Neural cell (in vitro differentiated cells): Measurements from ENCODE around the gene KIF16B. TPM values are rescaled to one million over a fixed set of nuclear protein-coding genes. Genes with fewer than 3 reads are reported as not detected.

Experiments used
- H2AFZ ChIP-seq: fragments of 200-600, 300-800 bp; sonication (generic), shearing (Covaris generic); 2 replicates; pipeline ENCODE4 v1.6.0; 2014; ENCODE audit warnings: low read depth, mild to moderate bottlenecking, antibody characterized with exemption, low read length, moderate library complexity
- H3F3A ChIP-seq: fragments of 200-600 bp; shearing (Covaris generic); 2 replicates; pipeline ENCODE4 v1.6.1; 2016; ENCODE audit warnings: mild to moderate bottlenecking, moderate library complexity, mixed read lengths, antibody characterized with exemption, low read length; ENCODE audit not compliant: insufficient read depth, poor library complexity, severe bottlenecking
- H3K27ac ChIP-seq: fragments of 200-600, 300-800 bp; sonication (generic), shearing (Covaris generic); 2 replicates; pipeline ENCODE4 v1.5.1; 2014; ENCODE audit warnings: mild to moderate bottlenecking, low read length, moderate library complexity
- H3K27me3 ChIP-seq: fragments of 300-800, 200-600 bp; sonication (generic), shearing (Covaris generic); 2 replicates; pipeline ENCODE4 v1.6.0; 2014; ENCODE audit warnings: mild to moderate bottlenecking, low read depth, low read length, moderate library complexity; ENCODE audit not compliant: insufficient read depth
- H3K36me3 ChIP-seq: fragments of 300-800, 200-600 bp; sonication (generic), shearing (Covaris generic); 2 replicates; pipeline ENCODE4 v1.5.1; 2014; ENCODE audit warnings: mild to moderate bottlenecking, antibody characterized with exemption, low read length, moderate library complexity; ENCODE audit not compliant: insufficient read depth
- H3K4me2 ChIP-seq: fragments of 300-800, 200-600 bp; sonication (generic), shearing (Covaris generic); 2 replicates; pipeline ENCODE4 v1.6.0; 2014; ENCODE audit warnings: mild to moderate bottlenecking, low read length
- H3K4me3 ChIP-seq: fragments of 300-800, 200-600 bp; sonication (generic), shearing (Covaris generic); 2 replicates; pipeline ENCODE4 v1.5.1; 2014; ENCODE audit warnings: mild to moderate bottlenecking, low read length, moderate library complexity
- H3K79me2 ChIP-seq: fragments of 200-600 bp; shearing (Covaris generic); replicated peaks from 2 replicates; pipeline ENCODE4 v1.6.0; 2014; ENCODE audit warnings: mild to moderate bottlenecking, low read length, moderate library complexity; ENCODE audit not compliant: insufficient read depth
- H3K9ac ChIP-seq: fragments of 300-800, 200-600 bp; sonication (generic), shearing (Covaris generic); 2 replicates; pipeline ENCODE4 v1.6.1; 2016; ENCODE audit warnings: mild to moderate bottlenecking, low read length, mixed read lengths
- H3K9me2 ChIP-seq: fragments of 200-600 bp; shearing (Covaris generic); 2 replicates; pipeline ENCODE4 v1.6.1; 2016; ENCODE audit warnings: mild to moderate bottlenecking, low read length, mixed read lengths; ENCODE audit not compliant: insufficient read depth
- H3K9me3 ChIP-seq: fragments of 200-600, 300-800 bp; sonication (generic), shearing (Covaris generic); 2 replicates; pipeline ENCODE4 v1.6.1; 2016; ENCODE audit warnings: mild to moderate bottlenecking, mixed run types, low read length, moderate library complexity, mixed read lengths
- H4K20me1 ChIP-seq: fragments of 200-600 bp; shearing (Covaris generic); 2 replicates; pipeline ENCODE4 v1.6.1; 2016; ENCODE audit warnings: mild to moderate bottlenecking, mixed run types; ENCODE audit not compliant: insufficient read depth
- EP300 ChIP-seq: fragments of 450-650 bp; conservative IDR thresholded peaks from 2 replicates; pipeline ENCODE4 v1.6.1; 2014; ENCODE audit warnings: antibody characterized with exemption, mild to moderate bottlenecking, moderate library complexity; ENCODE audit not compliant: poor library complexity, severe bottlenecking
- EZH2 ChIP-seq: fragments of 200-600, 300-800 bp; shearing (Covaris generic), sonication (generic); IDR thresholded peaks from 2 replicates; pipeline ENCODE4 v1.6.1; 2014; ENCODE audit warnings: antibody characterized with exemption, low read length, borderline replicate concordance, mild to moderate bottlenecking; ENCODE audit not compliant: insufficient read depth, poor library complexity, severe bottlenecking
- MXI1 ChIP-seq: fragments of 450-650 bp; conservative IDR thresholded peaks from 2 replicates; pipeline ENCODE4 v1.6.1; 2014; ENCODE audit warnings: antibody characterized with exemption, mild to moderate bottlenecking; ENCODE audit not compliant: poor library complexity, severe bottlenecking
- POLR2AphosphoS5 ChIP-seq: IDR thresholded peaks from 2 replicates; pipeline ENCODE4 v1.6.1; 2012
- RAD21 ChIP-seq: fragments of 450-650 bp; conservative IDR thresholded peaks from 2 replicates; pipeline ENCODE4 v1.6.1; 2014; ENCODE audit warnings: antibody characterized with exemption, mild to moderate bottlenecking, moderate library complexity
- SMC3 ChIP-seq: fragments of 450-650 bp; conservative IDR thresholded peaks from 2 replicates; pipeline ENCODE4 v1.6.1; 2014; ENCODE audit warnings: antibody characterized with exemption, mild to moderate bottlenecking, moderate library complexity; ENCODE audit not compliant: poor library complexity
- TAF1 ChIP-seq: IDR thresholded peaks from 2 replicates; pipeline ENCODE4 v1.6.1; 2012; ENCODE audit warnings: low read depth
- polyA plus RNA-seq: library from polyadenylated mRNA; depleted of rRNA; stranded (reverse); fragments of >200 nt; gene quantifications from 2 replicates; pipeline ENCODE4 v1.2.3, GENCODE V29; 2014
- TF ChIP-seq, protein P1 (sequence below): fragments of 450-650 bp; IDR thresholded peaks from 2 replicates; pipeline ENCODE4 v1.5.1; 2014; ENCODE audit warnings: antibody characterized with exemption, mild to moderate bottlenecking, moderate library complexity; ENCODE audit not compliant: poor library complexity, severe bottlenecking
- TF ChIP-seq, protein P2 (sequence below): IDR thresholded peaks from 2 replicates; pipeline ENCODE4 v1.6.1; 2012; ENCODE audit warnings: borderline replicate concordance

Gene KIF16B
- polyA plus RNA-seq, 1 donor from 2014 or later, result 3.8 TPM

DNA sequence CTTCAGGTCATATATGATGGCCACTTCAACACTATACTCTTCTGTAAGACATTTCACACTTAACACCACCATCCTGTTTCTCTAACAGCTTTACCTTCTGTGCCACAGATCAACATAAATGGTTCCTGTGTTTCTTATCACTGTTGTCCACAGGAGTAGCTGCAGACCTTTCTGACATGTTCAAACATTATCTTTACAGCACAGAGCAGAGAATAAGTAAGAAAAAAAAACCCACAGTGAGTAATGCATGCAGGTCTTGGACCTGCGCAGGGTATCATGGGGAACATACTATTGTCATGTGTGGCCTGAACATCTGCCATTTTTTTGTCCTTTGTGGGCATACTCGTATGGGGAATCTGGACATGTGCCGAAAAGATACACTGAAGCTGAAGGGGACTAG, 161.9 kb downstream of the KIF16B start:
- H3F3A ChIP-seq, result no peaks in the 10 kb centered on the region
- no peaks in the 10 kb centered on the region for H3K79me2 ChIP-seq
- no peaks in the 10 kb centered on the region for H3K36me3 ChIP-seq
- no peak overlapping the region for H3K4me2 ChIP-seq
- H3K4me3 ChIP-seq, result no peak overlapping the region
- H3K27me3 ChIP-seq, result no peaks in the 10 kb centered on the region
- H2AFZ ChIP-seq, result no peak overlapping the region
- H4K20me1 ChIP-seq, result no peaks in the 10 kb centered on the region
- no peak for TF ChIP-seq MXI1
- TF ChIP-seq, protein P1, sequence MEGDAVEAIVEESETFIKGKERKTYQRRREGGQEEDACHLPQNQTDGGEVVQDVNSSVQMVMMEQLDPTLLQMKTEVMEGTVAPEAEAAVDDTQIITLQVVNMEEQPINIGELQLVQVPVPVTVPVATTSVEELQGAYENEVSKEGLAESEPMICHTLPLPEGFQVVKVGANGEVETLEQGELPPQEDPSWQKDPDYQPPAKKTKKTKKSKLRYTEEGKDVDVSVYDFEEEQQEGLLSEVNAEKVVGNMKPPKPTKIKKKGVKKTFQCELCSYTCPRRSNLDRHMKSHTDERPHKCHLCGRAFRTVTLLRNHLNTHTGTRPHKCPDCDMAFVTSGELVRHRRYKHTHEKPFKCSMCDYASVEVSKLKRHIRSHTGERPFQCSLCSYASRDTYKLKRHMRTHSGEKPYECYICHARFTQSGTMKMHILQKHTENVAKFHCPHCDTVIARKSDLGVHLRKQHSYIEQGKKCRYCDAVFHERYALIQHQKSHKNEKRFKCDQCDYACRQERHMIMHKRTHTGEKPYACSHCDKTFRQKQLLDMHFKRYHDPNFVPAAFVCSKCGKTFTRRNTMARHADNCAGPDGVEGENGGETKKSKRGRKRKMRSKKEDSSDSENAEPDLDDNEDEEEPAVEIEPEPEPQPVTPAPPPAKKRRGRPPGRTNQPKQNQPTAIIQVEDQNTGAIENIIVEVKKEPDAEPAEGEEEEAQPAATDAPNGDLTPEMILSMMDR, result no peak
- TF ChIP-seq RAD21, result no peak
- TF ChIP-seq TAF1, result no peak
- no peak for TF ChIP-seq POLR2AphosphoS5
- TF ChIP-seq EP300, result no peak
- TF ChIP-seq, protein P2, sequence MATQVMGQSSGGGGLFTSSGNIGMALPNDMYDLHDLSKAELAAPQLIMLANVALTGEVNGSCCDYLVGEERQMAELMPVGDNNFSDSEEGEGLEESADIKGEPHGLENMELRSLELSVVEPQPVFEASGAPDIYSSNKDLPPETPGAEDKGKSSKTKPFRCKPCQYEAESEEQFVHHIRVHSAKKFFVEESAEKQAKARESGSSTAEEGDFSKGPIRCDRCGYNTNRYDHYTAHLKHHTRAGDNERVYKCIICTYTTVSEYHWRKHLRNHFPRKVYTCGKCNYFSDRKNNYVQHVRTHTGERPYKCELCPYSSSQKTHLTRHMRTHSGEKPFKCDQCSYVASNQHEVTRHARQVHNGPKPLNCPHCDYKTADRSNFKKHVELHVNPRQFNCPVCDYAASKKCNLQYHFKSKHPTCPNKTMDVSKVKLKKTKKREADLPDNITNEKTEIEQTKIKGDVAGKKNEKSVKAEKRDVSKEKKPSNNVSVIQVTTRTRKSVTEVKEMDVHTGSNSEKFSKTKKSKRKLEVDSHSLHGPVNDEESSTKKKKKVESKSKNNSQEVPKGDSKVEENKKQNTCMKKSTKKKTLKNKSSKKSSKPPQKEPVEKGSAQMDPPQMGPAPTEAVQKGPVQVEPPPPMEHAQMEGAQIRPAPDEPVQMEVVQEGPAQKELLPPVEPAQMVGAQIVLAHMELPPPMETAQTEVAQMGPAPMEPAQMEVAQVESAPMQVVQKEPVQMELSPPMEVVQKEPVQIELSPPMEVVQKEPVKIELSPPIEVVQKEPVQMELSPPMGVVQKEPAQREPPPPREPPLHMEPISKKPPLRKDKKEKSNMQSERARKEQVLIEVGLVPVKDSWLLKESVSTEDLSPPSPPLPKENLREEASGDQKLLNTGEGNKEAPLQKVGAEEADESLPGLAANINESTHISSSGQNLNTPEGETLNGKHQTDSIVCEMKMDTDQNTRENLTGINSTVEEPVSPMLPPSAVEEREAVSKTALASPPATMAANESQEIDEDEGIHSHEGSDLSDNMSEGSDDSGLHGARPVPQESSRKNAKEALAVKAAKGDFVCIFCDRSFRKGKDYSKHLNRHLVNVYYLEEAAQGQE, result no peak
- no peak for TF ChIP-seq EZH2
- no peak for TF ChIP-seq SMC3
- no peak overlapping the region for H3K9ac ChIP-seq
- H3K9me2 ChIP-seq, result no peaks in the 10 kb centered on the region
- H3K27ac ChIP-seq, result no peak overlapping the region
- H3K9me3 ChIP-seq, result no peaks in the 10 kb centered on the region

DNA sequence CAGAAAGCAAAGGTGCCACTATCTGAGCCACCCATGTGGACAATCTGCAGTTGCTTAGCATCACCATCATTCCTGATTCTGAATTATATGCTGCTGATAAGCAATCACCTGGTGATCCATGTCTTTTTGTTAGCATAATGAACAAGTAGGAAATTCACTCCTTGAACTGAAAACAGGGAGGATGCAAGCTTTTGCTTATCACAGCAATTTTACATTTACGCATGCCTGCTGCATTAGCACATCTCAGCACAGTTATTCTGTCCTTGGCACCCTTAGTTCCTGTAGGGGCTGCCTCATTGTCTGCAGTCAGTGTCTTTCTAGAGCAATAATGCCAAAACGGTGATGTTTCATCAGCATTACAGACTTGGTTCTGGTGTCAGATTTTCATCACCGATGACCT, 162.6 kb downstream of the KIF16B start:
- no peaks in the 10 kb centered on the region for H3K9me2 ChIP-seq

More for the DNA sequence above, 162.6 kb downstream of the KIF16B start:
- H4K20me1 ChIP-seq, result no peaks in the 10 kb centered on the region
- no peaks in the 10 kb centered on the region for H3K9me3 ChIP-seq
- H3K9ac ChIP-seq, result no peak overlapping the region
- no peak overlapping the region for H2AFZ ChIP-seq
- H3K4me2 ChIP-seq, result no peak overlapping the region
- TF ChIP-seq, protein P1, result no peak
- TF ChIP-seq RAD21 (no peak), POLR2AphosphoS5 (no peak), EP300 (no peak), EZH2 (no peak), SMC3 (no peak), TAF1 (no peak), MXI1 (no peak)
- TF ChIP-seq, protein P2, result no peak
- H3K79me2 ChIP-seq, result no peaks in the 10 kb centered on the region
- H3K4me3 ChIP-seq, result no peak overlapping the region
- H3K27ac ChIP-seq, result no peak overlapping the region
- H3F3A ChIP-seq, result no peaks in the 10 kb centered on the region
- no peaks in the 10 kb centered on the region for H3K36me3 ChIP-seq
- no peaks in the 10 kb centered on the region for H3K27me3 ChIP-seq
